Midbrain (tissue), 1 donor: ENCODE measurements around the gene BLTP3B.
"Not testable (repeated sequence)": the region's sequence is repeated elsewhere in the genome, so short reads cannot be mapped to it uniquely, and the experiment has no call there.

Experiments
- DNase-seq: peaks from one replicate; lab custom pipeline; 2025; lab: John Stamatoyannopoulos, UW

Gene BLTP3B, protein sequence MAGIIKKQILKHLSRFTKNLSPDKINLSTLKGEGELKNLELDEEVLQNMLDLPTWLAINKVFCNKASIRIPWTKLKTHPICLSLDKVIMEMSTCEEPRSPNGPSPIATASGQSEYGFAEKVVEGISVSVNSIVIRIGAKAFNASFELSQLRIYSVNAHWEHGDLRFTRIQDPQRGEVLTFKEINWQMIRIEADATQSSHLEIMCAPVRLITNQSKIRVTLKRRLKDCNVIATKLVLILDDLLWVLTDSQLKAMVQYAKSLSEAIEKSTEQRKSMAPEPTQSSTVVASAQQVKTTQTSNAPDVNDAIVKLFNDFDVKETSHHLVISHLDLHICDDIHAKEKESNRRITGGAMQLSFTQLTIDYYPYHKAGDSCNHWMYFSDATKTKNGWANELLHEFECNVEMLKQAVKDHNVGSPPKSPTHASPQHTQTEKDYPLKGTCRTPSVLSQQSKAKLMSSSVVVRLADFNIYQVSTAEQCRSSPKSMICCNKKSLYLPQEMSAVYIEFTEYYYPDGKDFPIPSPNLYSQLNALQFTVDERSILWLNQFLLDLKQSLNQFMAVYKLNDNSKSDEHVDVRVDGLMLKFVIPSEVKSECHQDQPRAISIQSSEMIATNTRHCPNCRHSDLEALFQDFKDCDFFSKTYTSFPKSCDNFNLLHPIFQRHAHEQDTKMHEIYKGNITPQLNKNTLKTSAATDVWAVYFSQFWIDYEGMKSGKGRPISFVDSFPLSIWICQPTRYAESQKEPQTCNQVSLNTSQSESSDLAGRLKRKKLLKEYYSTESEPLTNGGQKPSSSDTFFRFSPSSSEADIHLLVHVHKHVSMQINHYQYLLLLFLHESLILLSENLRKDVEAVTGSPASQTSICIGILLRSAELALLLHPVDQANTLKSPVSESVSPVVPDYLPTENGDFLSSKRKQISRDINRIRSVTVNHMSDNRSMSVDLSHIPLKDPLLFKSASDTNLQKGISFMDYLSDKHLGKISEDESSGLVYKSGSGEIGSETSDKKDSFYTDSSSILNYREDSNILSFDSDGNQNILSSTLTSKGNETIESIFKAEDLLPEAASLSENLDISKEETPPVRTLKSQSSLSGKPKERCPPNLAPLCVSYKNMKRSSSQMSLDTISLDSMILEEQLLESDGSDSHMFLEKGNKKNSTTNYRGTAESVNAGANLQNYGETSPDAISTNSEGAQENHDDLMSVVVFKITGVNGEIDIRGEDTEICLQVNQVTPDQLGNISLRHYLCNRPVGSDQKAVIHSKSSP (N-terminal part only)

DNA sequence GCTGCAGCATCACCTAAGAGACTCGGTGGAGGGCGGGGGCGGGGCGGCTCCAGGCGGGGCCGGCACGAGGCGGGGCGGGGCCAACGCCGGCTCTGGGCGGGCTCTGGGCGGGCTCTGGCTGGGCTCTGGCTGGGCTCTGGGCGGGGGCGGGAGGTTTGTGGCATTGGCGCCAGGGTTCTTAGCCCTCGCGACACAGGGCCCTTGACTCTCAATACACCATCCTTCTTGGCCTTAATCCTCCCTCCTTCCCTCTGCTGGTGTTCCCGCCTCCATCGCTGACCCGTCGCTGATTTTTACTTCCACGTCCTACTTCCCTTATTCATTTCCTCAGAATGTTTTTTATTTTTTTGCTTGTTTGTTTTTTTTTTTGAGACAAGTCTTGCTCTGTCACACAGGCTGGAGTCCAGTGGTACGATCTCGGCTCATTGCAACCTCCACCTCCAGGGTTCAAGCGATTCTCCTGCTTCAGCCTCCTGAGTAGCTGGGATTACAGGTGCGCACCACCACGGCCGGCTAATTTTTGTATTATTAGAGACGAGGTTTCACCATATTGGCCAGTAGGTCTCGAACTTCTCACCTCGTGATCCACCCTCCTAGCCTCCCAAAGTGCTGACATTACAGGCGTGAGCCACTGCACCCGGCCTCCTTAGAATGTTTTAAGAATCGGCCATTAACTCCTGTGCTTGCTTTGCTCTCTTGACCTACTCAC lies at the start of gene BLTP3B:
BLTP3B (minus strand) TSS at position 24 of the 709 bp plus-strand sequence. CDS start 239 bp downstream, outside the sequence.
- peak; percentile 87 for DNase-seq

- DNase-seq: no peak
These were observed 47.1 kb upstream of the BLTP3B start for GRCh38 chr12:100189636-100190394.

- DNase-seq: not testable (repeated sequence)
These were observed 46.4 kb upstream of the BLTP3B start for GRCh38 chr12:100188888-100189635.

- DNase-seq: no peak
These were observed 45.3 kb upstream of the BLTP3B start for GRCh38 chr12:100187857-100188519.

DNA sequence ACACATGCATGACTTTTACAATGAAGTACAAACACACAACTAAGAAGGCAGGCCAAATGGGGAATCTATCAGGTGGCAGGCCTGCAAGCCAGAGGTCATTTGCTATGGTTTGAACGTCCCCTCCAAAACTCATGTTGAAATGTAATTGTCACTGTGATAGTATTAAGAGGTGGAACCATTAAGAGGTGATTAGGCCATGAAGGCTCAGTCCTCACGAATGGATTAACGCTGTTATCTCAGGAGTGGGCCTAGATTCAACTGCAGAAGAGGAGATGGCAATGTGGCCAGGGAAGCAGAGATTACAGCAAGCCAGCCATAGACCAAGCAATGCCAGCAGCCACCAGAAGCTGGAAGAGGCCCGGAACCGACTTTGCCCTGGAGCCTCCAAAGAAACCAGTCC lies 44.4 kb upstream of the BLTP3B start:
- no peak for DNase-seq

DNA sequence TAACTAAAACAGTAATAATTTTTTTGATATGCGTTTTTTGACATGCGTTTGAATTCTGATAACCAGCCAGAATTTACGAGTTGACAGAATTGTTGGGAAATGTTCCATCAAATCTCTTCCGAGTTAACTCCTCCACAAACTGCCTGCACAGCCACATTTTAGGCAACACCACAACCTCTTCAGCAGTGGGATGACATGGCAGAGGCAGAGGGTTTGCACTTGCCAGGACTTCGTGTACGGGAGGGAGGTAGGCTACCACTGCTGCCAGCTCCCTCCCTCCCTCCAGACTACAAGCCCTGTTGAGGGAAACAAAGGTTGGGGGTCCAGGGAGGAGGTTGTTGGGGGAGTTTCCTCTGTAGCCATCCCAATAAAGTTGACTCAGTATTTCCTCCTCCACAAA lies 43.4 kb upstream of the BLTP3B start:
- DNase-seq: no peak

DNA sequence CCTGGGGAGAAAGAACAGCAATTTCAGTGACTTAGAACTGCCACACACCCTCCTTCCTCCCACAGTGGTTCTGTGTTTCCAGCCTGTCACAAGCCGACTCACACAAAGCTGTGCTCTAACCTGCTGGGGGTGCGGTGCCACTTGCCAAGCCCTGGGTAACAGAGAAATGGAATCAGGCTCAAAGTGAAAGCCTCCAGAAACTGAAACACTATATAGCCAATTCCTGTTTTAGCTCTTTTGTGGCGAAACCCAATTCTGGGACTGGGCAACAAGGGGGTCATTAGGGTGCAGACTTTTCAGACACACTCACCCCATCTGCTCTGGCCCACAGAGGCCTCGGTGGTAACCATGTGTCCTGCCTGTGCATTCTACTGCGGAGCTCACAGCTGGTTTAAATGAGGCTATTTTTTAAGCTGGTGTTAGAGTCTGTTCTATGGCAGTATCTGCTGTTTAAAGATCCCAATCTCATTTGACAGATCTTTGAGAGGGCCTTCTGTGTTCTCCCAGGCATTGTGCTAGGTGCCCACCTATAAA lies 42.8 kb upstream of the BLTP3B start:
- peak; percentile 8 for DNase-seq

DNA sequence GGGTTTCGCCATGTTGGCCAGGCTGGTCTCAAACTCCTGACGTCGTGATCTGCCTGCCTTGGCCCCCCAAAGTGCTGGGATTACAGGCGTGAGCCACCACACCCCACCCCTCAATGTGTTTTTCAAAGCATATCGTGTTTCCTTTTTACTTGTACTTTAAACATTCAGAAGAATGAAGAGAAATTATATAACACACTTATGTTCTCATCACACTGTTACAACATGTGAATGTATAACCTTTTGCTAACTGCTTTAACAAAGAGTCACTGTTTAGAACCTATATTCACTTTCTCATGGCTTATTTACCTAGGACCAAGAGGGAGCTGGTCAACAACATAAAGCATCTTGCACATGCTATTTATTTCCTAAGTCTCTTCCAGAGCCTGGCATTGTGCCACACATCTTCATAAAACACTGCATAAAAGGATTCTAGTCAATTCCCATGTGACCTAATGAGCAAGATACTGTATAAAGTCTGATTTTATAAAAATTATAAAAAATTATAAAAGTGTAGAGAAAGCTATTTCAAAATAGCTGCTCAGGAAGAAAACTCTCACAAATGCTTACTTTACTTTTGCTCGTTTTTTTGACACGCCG lies 42.0 kb upstream of the BLTP3B start:
- DNase-seq: no peak

GRCh38 chr12:100179252-100179651 lies 36.6 kb upstream of the BLTP3B start:
- DNase-seq: no peak

- not testable (repeated sequence) for DNase-seq
These were observed 33.8 kb upstream of the BLTP3B start for GRCh38 chr12:100176493-100176892.

- DNase-seq: no peak
These were observed 31.8 kb upstream of the BLTP3B start for GRCh38 chr12:100174495-100174894.

DNA sequence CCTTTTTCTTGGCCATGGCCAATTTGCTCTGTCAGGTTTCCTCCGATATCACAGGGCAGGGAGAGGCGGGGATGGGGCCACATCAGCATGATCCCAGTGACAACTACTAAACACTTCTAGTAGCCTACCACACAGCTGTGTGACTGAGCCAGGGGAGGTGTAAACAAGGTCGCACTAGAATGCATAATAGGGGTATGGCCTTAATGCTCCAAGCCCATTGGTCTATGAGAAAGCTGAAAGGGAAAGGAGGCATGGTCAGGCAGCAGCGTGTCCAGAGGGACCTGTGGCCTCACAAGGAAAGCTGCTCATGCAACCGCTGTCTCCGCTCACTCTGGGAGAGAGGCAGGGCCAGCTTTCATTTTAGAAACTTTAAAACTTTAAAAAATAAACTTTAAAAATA lies 30.4 kb upstream of the BLTP3B start:
- no peak for DNase-seq

DNA sequence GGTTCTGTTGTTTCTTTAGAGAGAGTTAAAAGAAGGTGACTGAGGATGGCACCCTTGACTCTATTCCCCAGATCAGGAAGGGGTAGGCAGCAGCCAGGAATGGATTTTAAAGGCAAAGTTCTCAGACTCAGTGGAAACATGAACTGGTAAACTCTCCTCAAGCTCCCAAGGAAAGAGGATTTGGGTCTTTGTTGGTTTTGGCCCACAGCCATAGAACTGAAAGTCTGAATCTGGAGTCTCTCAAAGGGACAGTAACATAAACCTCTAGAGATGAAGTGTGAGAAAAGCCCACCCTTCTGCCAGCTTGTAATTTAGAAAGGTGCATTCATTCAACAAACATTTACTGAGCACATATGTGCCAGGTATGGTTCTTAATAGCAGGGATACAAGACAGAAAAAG lies 28.6 kb upstream of the BLTP3B start:
- DNase-seq: no peak

DNA sequence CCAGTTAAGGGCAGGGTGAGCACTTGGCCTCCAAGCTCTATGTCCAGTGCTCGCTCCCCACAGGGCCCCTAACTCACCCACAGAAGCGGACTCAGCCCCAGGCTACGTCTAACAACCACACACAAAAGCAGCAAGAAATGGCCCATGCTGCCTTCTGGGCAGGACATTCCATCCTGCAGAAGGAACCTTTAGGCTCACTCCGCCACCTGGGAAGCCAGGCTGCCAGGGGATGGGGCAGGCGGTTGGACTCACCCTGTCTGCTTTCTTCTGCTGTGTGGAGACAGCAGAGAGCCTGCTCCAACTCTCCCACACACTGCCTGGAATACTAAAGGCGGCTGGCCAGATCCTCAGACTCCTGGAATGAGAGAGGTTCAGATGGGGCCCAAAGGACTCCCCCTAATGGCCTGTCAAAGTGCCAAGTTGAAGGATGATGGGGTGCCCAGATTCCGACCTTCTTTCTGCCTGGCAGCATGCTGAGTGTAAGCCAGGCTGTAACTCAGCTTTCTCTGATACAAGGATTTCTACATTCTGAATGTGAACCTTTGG lies 27.7 kb upstream of the BLTP3B start:
- DNase-seq: no peak

DNA sequence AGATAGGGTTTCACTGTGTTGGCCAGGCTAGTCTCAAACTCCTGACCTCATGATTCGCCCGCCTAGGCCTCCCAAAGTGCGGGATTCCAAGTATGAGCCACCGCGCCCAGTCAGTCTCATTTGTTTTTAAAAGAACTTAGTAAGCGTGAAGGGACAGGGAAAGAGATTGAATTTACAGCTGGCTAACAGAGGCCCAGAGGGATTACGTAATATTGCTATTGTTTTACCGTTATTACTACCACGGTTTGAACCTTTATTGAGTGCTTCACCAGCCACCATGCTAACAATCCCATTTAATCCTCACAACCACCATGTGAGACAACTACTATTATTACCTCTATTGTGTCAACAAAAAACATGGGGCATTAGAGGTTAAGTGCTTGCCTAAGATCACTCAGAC lies 26.7 kb upstream of the BLTP3B start:
- DNase-seq: no peak

- no peak for DNase-seq
These were observed 25.9 kb upstream of the BLTP3B start for GRCh38 chr12:100168562-100168961.

- DNase-seq: no peak
These were observed 23.6 kb upstream of the BLTP3B start for GRCh38 chr12:100166232-100166631.

DNA sequence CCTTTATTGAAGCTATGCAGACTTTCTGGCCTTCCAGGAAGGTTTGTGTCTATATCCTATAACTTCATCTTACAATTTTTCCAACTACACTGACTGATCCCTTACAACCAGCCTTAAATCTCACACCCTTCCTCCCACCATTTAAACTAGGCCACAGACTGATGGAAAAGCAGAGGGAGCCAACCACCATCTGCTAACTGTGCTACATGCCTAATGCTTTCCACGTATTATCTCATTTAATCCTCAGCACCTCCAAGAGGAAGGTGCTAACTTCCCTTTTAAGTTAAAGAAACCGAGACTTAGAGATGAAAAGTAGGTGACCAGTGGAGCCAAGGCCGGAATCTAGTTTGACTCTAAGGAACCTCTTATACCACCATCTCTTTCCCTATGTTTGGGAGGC lies 22.7 kb upstream of the BLTP3B start:
- DNase-seq: no peak
